ENCODE results near the gene TMLHE. TPM values are rescaled to one million over a fixed set of nuclear protein-coding genes. Genes with fewer than 3 reads are reported as not detected.

TMLHE gene
- total and polyA plus RNA-seq, 2 of the 13 experiments (the other 11 are each of a cell fraction or from before 2014, with no cell fraction given) = 12.5 to 14.2 TPM

- TF ChIP-seq THAP9 (CRISPR knock-in tag; IDR thresholded peaks at IDR 0.05; ENCODE audit: borderline replicate concordance) (no peak; the same call in 1 of the 2 replicates), CREBL2 (CRISPR knock-in tag; IDR thresholded peaks at IDR 0.05; ENCODE audit: borderline replicate concordance) (no peak), ZNF615 (CRISPR knock-in tag; IDR thresholded peaks at IDR 0.05; ENCODE audit: borderline replicate concordance) (no peak), DRAP1 (CRISPR knock-in tag; IDR thresholded peaks at IDR 0.05) (0 out of 2 replicates have a peak, but pooled peaks have one; percentile 12), RBM22 (optimal IDR thresholded peaks at IDR 0.05; ENCODE audit: low read length) (no peak), IRX3 (CRISPR knock-in tag; IDR thresholded peaks at IDR 0.05; ENCODE audit: borderline replicate concordance, low read depth) (no peak), EP300 (IDR thresholded peaks at IDR 0.05; ENCODE audit: low read depth in 2 of 2, low read length in 2 of 2) (no peak), EP300 (CRISPR knock-in tag; IDR thresholded peaks at IDR 0.05; ENCODE audit: borderline replicate concordance) (no peak), SMARCC2 (IDR thresholded peaks at IDR 0.05) (no peak), KLF6 (CRISPR knock-in tag; IDR thresholded peaks at IDR 0.05) (peak; percentile 61; the same call in 1 of the 2 replicates), MTF1 (CRISPR knock-in tag; IDR thresholded peaks at IDR 0.05) (no peak), KDM5A (IDR thresholded peaks at IDR 0.05; ENCODE audit: borderline replicate concordance, low read length) (no peak), SP1 (IDR thresholded peaks at IDR 0.05) (no peak), SP1 (CRISPR knock-in tag; IDR thresholded peaks at IDR 0.05) (0 out of 2 replicates have a peak, but pooled peaks have one; percentile 7), SALL1 (CRISPR knock-in tag; IDR thresholded peaks at IDR 0.05) (peak; percentile 49; the same call in 1 of the 2 replicates), LCORL (IDR thresholded peaks at IDR 0.05) (peak; percentile 5; the same call in 1 of the 2 replicates), LCORL (CRISPR knock-in tag; IDR thresholded peaks at IDR 0.05) (peak; percentile 54; the same call in 1 of the 2 replicates), ZFX (CRISPR knock-in tag; IDR thresholded peaks at IDR 0.05; ENCODE audit: low read depth) (peak; percentile 97), SYNCRIP (IDR thresholded peaks at IDR 0.05; ENCODE audit: insufficient read depth, low read depth, low read length) (no peak), EEA1 (CRISPR knock-in tag; IDR thresholded peaks at IDR 0.05; ENCODE audit: borderline replicate concordance) (no peak)
- TF ChIP-seq, protein P1, sequence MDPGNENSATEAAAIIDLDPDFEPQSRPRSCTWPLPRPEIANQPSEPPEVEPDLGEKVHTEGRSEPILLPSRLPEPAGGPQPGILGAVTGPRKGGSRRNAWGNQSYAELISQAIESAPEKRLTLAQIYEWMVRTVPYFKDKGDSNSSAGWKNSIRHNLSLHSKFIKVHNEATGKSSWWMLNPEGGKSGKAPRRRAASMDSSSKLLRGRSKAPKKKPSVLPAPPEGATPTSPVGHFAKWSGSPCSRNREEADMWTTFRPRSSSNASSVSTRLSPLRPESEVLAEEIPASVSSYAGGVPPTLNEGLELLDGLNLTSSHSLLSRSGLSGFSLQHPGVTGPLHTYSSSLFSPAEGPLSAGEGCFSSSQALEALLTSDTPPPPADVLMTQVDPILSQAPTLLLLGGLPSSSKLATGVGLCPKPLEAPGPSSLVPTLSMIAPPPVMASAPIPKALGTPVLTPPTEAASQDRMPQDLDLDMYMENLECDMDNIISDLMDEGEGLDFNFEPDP (CRISPR knock-in tag; conservative IDR thresholded peaks at IDR 0.05) = 0 out of 2 replicates have a peak, but pooled peaks have one; percentile 42
- TF ChIP-seq, protein P2, sequence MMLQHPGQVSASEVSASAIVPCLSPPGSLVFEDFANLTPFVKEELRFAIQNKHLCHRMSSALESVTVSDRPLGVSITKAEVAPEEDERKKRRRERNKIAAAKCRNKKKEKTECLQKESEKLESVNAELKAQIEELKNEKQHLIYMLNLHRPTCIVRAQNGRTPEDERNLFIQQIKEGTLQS (CRISPR knock-in tag; IDR thresholded peaks at IDR 0.05) = peak; percentile 33; the same call in 1 of the 2 replicates
These were observed at the start of gene TMLHE, which contains the start of gene SPRY3 (continued) for GRCh38 chrX:155612312-155613224.
